Loucy (cell line): Measurements from ENCODE around the gene ALCAM.

Experiments
- H2AFZ ChIP-seq: fragments of 200-600 bp; sonication (generic); 2 replicates; pipeline ENCODE4 v1.6.0; 2016; ENCODE audit warnings: antibody characterized with exemption, mild to moderate bottlenecking, low read length, moderate library complexity
- H3F3A ChIP-seq: fragments of 200-600 bp; 2 replicates; pipeline ENCODE4 v1.6.0; 2016; ENCODE audit warnings: antibody characterized with exemption, low read depth, mild to moderate bottlenecking
- H3K27me3 ChIP-seq: fragments of 200-600 bp; sonication (generic); 2 replicates; pipeline ENCODE4 v1.6.1; 2014; ENCODE audit warnings: low read length, mild to moderate bottlenecking; ENCODE audit not compliant: insufficient read depth, poor library complexity, severe bottlenecking
- H3K36me3 ChIP-seq: fragments of 200-600 bp; sonication (generic); 2 replicates; pipeline ENCODE4 v1.6.1; 2016; ENCODE audit warnings: low read length; ENCODE audit not compliant: insufficient read depth
- H3K4me1 ChIP-seq: fragments of 200-600 bp; sonication (generic); 2 replicates; pipeline ENCODE4 v1.5.1; 2014; ENCODE audit warnings: low read length, mild to moderate bottlenecking; ENCODE audit not compliant: insufficient read depth, poor library complexity, severe bottlenecking
- H3K4me2 ChIP-seq: fragments of 200-600 bp; sonication (generic); 2 replicates; pipeline ENCODE4 v1.6.0; 2014; ENCODE audit warnings: antibody characterized with exemption, low read length, low read depth, mild to moderate bottlenecking; ENCODE audit not compliant: poor library complexity, severe bottlenecking
- H3K4me3 ChIP-seq: fragments of 200-600 bp; sonication (generic); 2 replicates; pipeline ENCODE4 v1.5.1; 2014; ENCODE audit warnings: low read length, mild to moderate bottlenecking, mixed read lengths; ENCODE audit not compliant: poor library complexity, severe bottlenecking
- H3K79me2 ChIP-seq: fragments of 200-600 bp; sonication (generic); 2 replicates; pipeline ENCODE4 v1.6.1; 2014; ENCODE audit warnings: low read length; ENCODE audit not compliant: insufficient read depth
- H3K9ac ChIP-seq: fragments of 200-600 bp; sonication (generic); 2 replicates; pipeline ENCODE4 v1.6.0; 2014; ENCODE audit warnings: mild to moderate bottlenecking, low read depth, low read length, moderate library complexity; ENCODE audit not compliant: poor library complexity, severe bottlenecking
- H3K9me2 ChIP-seq: fragments of 200-600 bp; sonication (generic); replicated peaks from 2 replicates; pipeline ENCODE4 v1.6.1; 2016; ENCODE audit warnings: low read depth, low read length, mixed read lengths
- H3K9me3 ChIP-seq: fragments of 200-600 bp; sonication (generic); 2 replicates; pipeline ENCODE4 v1.6.1; 2014; ENCODE audit warnings: mild to moderate bottlenecking, antibody characterized with exemption, low read length, low read depth; ENCODE audit not compliant: insufficient read depth
- H4K20me1 ChIP-seq: fragments of 200-600 bp; sonication (generic); 2 replicates; pipeline ENCODE4 v1.6.0; 2014; ENCODE audit warnings: antibody characterized with exemption, low read length, mild to moderate bottlenecking; ENCODE audit not compliant: insufficient read depth, poor library complexity, severe bottlenecking
- EZH2phosphoT487 ChIP-seq: fragments of 200-600 bp; IDR thresholded peaks from 2 replicates; pipeline ENCODE4 v1.6.1; 2018; ENCODE audit warnings: antibody characterized with exemption, mild to moderate bottlenecking, moderate library complexity, borderline replicate concordance
- TF ChIP-seq, protein P1 (sequence below): fragments of 200-600 bp; sonication (generic); conservative IDR thresholded peaks from 2 replicates; pipeline ENCODE4 v1.5.1; 2014; ENCODE audit warnings: mild to moderate bottlenecking, antibody characterized with exemption, low read length

Gene ALCAM

DNA sequence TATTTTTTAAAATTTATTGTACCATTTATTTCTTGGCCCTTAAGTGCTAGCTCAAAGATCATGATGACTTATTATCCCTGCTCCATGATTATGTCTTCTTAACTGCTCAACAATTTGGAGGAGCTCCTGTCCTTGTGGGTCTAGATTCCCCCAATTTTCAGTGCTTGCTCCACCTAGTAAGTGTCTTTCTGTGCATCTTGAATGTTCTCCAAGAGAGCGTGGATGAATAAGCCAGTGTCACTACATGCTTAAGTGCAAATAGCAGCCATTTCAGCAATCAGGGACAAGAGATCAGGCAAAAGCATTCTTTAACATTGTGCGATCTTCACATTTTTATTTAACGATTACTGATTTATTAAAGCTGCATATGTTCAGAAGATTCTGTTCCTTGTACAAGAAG, 99.4 kb downstream of the ALCAM start:
- no peak overlapping the region for H3K9ac ChIP-seq
- H3F3A ChIP-seq: no peaks in the 10 kb centered on the region
- no peak overlapping the region for H3K4me2 ChIP-seq
- no peaks in the 10 kb centered on the region for H3K4me1 ChIP-seq
- H3K4me3 ChIP-seq: no peak overlapping the region
- H4K20me1 ChIP-seq: no peaks in the 10 kb centered on the region
- TF ChIP-seq EZH2phosphoT487: no peak
- TF ChIP-seq, protein P1, sequence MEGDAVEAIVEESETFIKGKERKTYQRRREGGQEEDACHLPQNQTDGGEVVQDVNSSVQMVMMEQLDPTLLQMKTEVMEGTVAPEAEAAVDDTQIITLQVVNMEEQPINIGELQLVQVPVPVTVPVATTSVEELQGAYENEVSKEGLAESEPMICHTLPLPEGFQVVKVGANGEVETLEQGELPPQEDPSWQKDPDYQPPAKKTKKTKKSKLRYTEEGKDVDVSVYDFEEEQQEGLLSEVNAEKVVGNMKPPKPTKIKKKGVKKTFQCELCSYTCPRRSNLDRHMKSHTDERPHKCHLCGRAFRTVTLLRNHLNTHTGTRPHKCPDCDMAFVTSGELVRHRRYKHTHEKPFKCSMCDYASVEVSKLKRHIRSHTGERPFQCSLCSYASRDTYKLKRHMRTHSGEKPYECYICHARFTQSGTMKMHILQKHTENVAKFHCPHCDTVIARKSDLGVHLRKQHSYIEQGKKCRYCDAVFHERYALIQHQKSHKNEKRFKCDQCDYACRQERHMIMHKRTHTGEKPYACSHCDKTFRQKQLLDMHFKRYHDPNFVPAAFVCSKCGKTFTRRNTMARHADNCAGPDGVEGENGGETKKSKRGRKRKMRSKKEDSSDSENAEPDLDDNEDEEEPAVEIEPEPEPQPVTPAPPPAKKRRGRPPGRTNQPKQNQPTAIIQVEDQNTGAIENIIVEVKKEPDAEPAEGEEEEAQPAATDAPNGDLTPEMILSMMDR: no peak
- H3K79me2 ChIP-seq: no peaks in the 10 kb centered on the region
- no peaks in the 10 kb centered on the region for H3K9me2 ChIP-seq
- H3K27me3 ChIP-seq: no peaks in the 10 kb centered on the region
- no peak overlapping the region for H2AFZ ChIP-seq
- no peaks in the 10 kb centered on the region for H3K36me3 ChIP-seq
- H3K9me3 ChIP-seq: no peaks in the 10 kb centered on the region

DNA sequence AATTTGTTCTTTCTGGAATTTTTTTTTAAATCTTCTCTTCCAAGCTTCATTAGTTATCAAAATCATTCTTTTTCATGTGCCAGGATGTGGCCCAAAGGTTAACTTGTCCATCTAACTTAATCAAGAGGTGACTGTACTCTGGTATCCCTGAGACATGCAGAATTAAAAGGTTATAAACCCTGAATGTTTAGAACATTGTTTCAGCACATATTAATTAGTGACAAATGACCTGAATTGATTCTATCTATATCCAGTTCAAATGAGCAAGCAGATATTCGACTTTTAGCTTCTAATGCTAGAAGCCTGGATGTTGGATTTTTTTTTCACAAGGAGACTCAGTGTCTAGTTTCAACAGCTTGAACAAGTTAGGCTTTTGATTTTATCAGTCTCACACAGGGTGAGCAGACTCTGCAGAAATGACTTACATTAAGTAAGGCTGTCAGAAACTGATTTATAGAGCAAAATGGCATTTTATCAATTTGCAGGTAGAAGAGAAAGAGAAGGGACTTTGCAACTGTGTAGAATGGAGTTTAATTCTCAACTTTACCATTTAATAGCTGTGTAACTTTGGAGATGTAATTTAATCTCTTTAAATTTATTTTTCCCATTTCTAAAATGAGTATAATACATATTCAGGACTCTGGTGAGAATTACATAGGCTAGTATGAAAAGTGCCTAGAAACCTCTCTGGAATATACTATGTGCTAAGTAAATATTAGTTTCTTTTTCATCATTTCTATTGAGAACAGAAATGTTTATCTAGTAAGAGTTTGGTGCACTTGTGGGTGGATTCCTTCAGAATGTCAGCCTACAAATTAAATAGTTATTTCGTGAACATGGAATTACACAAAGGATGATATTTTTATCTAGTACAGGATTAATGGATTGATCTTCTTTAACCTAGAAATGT, 100.0 kb downstream of the ALCAM start:
- H3K9me2 ChIP-seq: no peaks in the 10 kb centered on the region
- H3K79me2 ChIP-seq: no peaks in the 10 kb centered on the region
- no peak overlapping the region for H3K4me3 ChIP-seq
- H4K20me1 ChIP-seq: no peaks in the 10 kb centered on the region
- H3K4me1 ChIP-seq: no peaks in the 10 kb centered on the region
- no peaks in the 10 kb centered on the region for H3K36me3 ChIP-seq
- no peak overlapping the region for H3K4me2 ChIP-seq
- no peaks in the 10 kb centered on the region for H3F3A ChIP-seq
- no peaks in the 10 kb centered on the region for H3K9me3 ChIP-seq
- no peaks in the 10 kb centered on the region for H3K27me3 ChIP-seq
- no peak overlapping the region for H2AFZ ChIP-seq
- no peak for TF ChIP-seq EZH2phosphoT487
- TF ChIP-seq, protein P1: no peak
- no peak overlapping the region for H3K9ac ChIP-seq

DNA sequence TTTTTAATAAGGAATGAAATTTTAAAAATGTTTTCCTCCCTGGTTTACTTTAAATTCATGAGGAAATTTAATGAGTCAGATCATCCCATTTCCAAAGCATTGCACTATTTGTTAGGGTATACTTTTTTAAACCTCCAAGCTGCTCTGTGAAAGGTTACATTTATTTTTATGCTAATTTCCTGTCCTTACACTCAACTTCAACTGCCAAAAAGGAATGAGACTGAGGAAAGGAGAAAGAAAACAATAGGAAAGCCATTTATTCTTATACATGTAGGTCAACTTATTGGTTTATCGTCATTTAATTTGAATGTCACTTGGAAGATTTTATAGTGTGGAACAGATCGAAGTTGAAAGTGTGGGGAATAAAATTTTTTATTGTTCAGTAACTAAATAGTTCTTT, 104.1 kb downstream of the ALCAM start:
- no peak for TF ChIP-seq EZH2phosphoT487
- TF ChIP-seq, protein P1: no peak
- Histone ChIP-seq H3K4me2 (no peak overlapping the region), H3K9me3 (no peaks in the 10 kb centered on the region), H3K9me2 (no peaks in the 10 kb centered on the region), H3K36me3 (no peaks in the 10 kb centered on the region), H3F3A (no peaks in the 10 kb centered on the region), H4K20me1 (no peaks in the 10 kb centered on the region), H3K9ac (no peak overlapping the region), H3K27me3 (no peaks in the 10 kb centered on the region), H3K79me2 (no peaks in the 10 kb centered on the region), H3K4me1 (no peaks in the 10 kb centered on the region), H3K4me3 (no peak overlapping the region), H2AFZ (no peak overlapping the region)
